Mesenchymal stem cell (in vitro differentiated cells and primary cell): ENCODE data around the gene PWWP2B.
A peak's percentile ranks its signal among the peaks of the same experiment; 100 is the strongest.

Experiments
- DNase-seq: peaks from one replicate; pipeline ENCODE4 v3.0.0-alpha.2; 2013
- H2AFZ ChIP-seq: one replicate; pipeline ENCODE4 v1.6.1; 2013; ENCODE audit warnings: low read depth, mild to moderate bottlenecking, control low read depth, inconsistent platforms, low read length, moderate library complexity
- H2AK5ac ChIP-seq: 2 replicates; pipeline ENCODE4 v1.6.1; 2013; ENCODE audit warnings: low read length, moderate library complexity, mild to moderate bottlenecking, inconsistent platforms; ENCODE audit not compliant: severe bottlenecking
- H2BK120ac ChIP-seq: one replicate; pipeline ENCODE4 v1.6.1; 2013; ENCODE audit warnings: low read depth, mild to moderate bottlenecking, inconsistent platforms, low read length, moderate library complexity
- H2BK12ac ChIP-seq, 2 experiments: one replicate each; pipeline ENCODE4 v1.6.1; 2013; ENCODE audit warnings: inconsistent platforms in 2 of 2, low read length in 2 of 2, mild to moderate bottlenecking in 2 of 2, moderate library complexity in 2 of 2, control low read depth in 1 of 2
- H2BK15ac ChIP-seq: one replicate; pipeline ENCODE4 v1.6.1; 2013; ENCODE audit warnings: mild to moderate bottlenecking, low read depth, inconsistent platforms; ENCODE audit not compliant: poor library complexity, severe bottlenecking
- H2BK5ac ChIP-seq: 2 replicates; pipeline ENCODE4 v1.6.1; 2013; ENCODE audit warnings: low read depth, mild to moderate bottlenecking, low read length, control low read depth, inconsistent platforms; ENCODE audit not compliant: poor library complexity, severe bottlenecking
- H3K14ac ChIP-seq, 2 experiments: one replicate each; pipeline ENCODE4 v1.6.1; 2013; ENCODE audit warnings: inconsistent platforms in 2 of 2, low read length in 2 of 2, control low read depth in 1 of 2, mild to moderate bottlenecking in 1 of 2, moderate library complexity in 1 of 2
- H3K18ac ChIP-seq, 2 experiments: one replicate each; pipeline ENCODE4 v1.6.1; 2013; ENCODE audit warnings: inconsistent platforms in 2 of 2, low read length in 2 of 2, control low read depth in 1 of 2, low read depth in 1 of 2, mild to moderate bottlenecking in 1 of 2
- H3K23ac ChIP-seq, 2 experiments: one replicate each; pipeline ENCODE4 v1.6.1; 2013; ENCODE audit warnings: inconsistent platforms in 2 of 2, low read length in 2 of 2, mild to moderate bottlenecking in 2 of 2, moderate library complexity in 2 of 2, control low read depth in 1 of 2
- H3K27ac ChIP-seq: 2 replicates; pipeline ENCODE4 v1.5.1; 2013; ENCODE audit warnings: mild to moderate bottlenecking, moderate library complexity, low read length, control low read depth, inconsistent platforms; ENCODE audit not compliant: poor library complexity, severe bottlenecking
- H3K27me3 ChIP-seq, 2 experiments: 2 replicates each; pipeline versions ENCODE4 v1.6.1 to v1.7.0; 2013; ENCODE audit warnings: low read length in 2 of 2, mild to moderate bottlenecking in 2 of 2, moderate library complexity in 2 of 2, control low read depth in 1 of 2, inconsistent platforms in 1 of 2; ENCODE audit not compliant: control insufficient read depth in 1 of 2, insufficient read depth in 1 of 2
- H3K36me3 ChIP-seq, 2 experiments: 2 replicates each; pipeline versions ENCODE4 v1.6.1 to v1.7.0; 2013; ENCODE audit warnings: low read length in 2 of 2, control low read depth in 1 of 2, inconsistent platforms in 1 of 2, low read depth in 1 of 2, mild to moderate bottlenecking in 1 of 2; ENCODE audit not compliant: insufficient read depth in 2 of 2, control insufficient read depth in 1 of 2
- H3K4ac ChIP-seq, 2 experiments: one replicate each; pipeline ENCODE4 v1.6.1; 2013; ENCODE audit warnings: inconsistent platforms in 2 of 2, low read length in 2 of 2, mild to moderate bottlenecking in 2 of 2, moderate library complexity in 2 of 2, control low read depth in 1 of 2, low read depth in 1 of 2
- H3K4me1 ChIP-seq: 2 replicates; pipeline ENCODE4 v1.6.1; 2013; ENCODE audit warnings: low read depth, low read length, control low read depth; ENCODE audit not compliant: control insufficient read depth, insufficient read depth
- H3K4me2 ChIP-seq: 2 replicates; pipeline ENCODE4 v1.6.1; 2013; ENCODE audit warnings: low read length, mild to moderate bottlenecking, inconsistent platforms; ENCODE audit not compliant: poor library complexity, severe bottlenecking
- H3K4me3 ChIP-seq, 2 experiments: 2 replicates each; pipeline versions ENCODE4 v1.5.1 to v1.7.0; 2013; ENCODE audit warnings: low read length in 2 of 2, mild to moderate bottlenecking in 2 of 2, control low read depth in 1 of 2, low read depth in 1 of 2; ENCODE audit not compliant: insufficient read depth in 1 of 2
- H3K79me1 ChIP-seq: replicated peaks from 2 replicates; pipeline ENCODE4 v1.6.1; 2013; ENCODE audit warnings: mild to moderate bottlenecking, control low read depth, low read length, inconsistent platforms; ENCODE audit not compliant: poor library complexity, severe bottlenecking
- H3K9ac ChIP-seq: 2 replicates; pipeline ENCODE4 v1.7.0; 2013; ENCODE audit warnings: mild to moderate bottlenecking, low read length, moderate library complexity
- H3K9me3 ChIP-seq: 2 replicates; pipeline ENCODE4 v1.7.0; 2013; ENCODE audit warnings: mild to moderate bottlenecking, low read length; ENCODE audit not compliant: control insufficient read depth
- H4K8ac ChIP-seq: one replicate; pipeline ENCODE4 v1.6.1; 2013; ENCODE audit warnings: inconsistent platforms, mild to moderate bottlenecking, low read length, moderate library complexity
- H4K91ac ChIP-seq: one replicate; pipeline ENCODE4 v1.6.1; 2013; ENCODE audit warnings: mild to moderate bottlenecking, low read length, inconsistent platforms
- WGBS: methylation state at CpG from one replicate; pipeline ENCODE4 v1.1.7; 2013; ENCODE audit warnings: mixed read lengths; 5-methylcytosine and 5-hydroxymethylcytosine counted together

PWWP2B gene

GRCh38 chr10:132404911-132405462 is 8.0 kb downstream of the PWWP2B start:
- no peak for DNase-seq
- Histone ChIP-seq H2AFZ (no peak overlapping the region), H2BK120ac (no peak overlapping the region), H3K27ac (no peak overlapping the region), H2BK15ac (peak overlapping the region; percentile 33), H3K4me1 (peaks cover 47% of the 10 kb centered on the region), H3K4me3 (no peak overlapping the region), H3K18ac (no peak overlapping the region), H3K27me3 (no peaks in the 10 kb centered on the region), H3K9ac (no peak overlapping the region), H2AK5ac (no peak overlapping the region), H3K9me3 (no peaks in the 10 kb centered on the region), H3K4me2 (no peak overlapping the region), H2BK5ac (no peak overlapping the region), H3K4ac (no peak overlapping the region), H4K91ac (no peak overlapping the region), H4K8ac (no peak overlapping the region), H3K36me3 (peaks cover 12 to 84% of the 10 kb centered on the region in 2 experiments), H3K23ac (no peak overlapping the region), H2BK12ac (no peak overlapping the region), H3K79me1 (peaks cover 64% of the 10 kb centered on the region), H3K14ac (no peak overlapping the region)
- 73% methylated on average over 54 of the region's 54 CpGs for WGBS

GRCh38 chr10:132405463-132405991 is 8.5 kb downstream of the PWWP2B start:
- no peak overlapping the region for H3K4me2 ChIP-seq
- 94% methylated on average over 53 of the region's 53 CpGs for WGBS
- no peak overlapping the region for H2BK15ac ChIP-seq
- H2AK5ac ChIP-seq, result no peak overlapping the region
- H2BK5ac ChIP-seq, result no peak overlapping the region
- H3K9me3 ChIP-seq, result no peaks in the 10 kb centered on the region
- no peak overlapping the region for H2AFZ ChIP-seq
- H3K23ac ChIP-seq, result no peak overlapping the region
- no peaks in the 10 kb centered on the region for H3K27me3 ChIP-seq
- no peak for DNase-seq
- H3K36me3 ChIP-seq, result peaks cover 12 to 85% of the 10 kb centered on the region in 2 experiments
- H2BK120ac ChIP-seq, result no peak overlapping the region
- peak overlapping the region; percentile 47 for H4K91ac ChIP-seq
- H3K4me1 ChIP-seq, result peaks cover 48% of the 10 kb centered on the region
- peak overlapping the region; percentile 33 for H4K8ac ChIP-seq
- peaks cover 62% of the 10 kb centered on the region for H3K79me1 ChIP-seq
- H2BK12ac ChIP-seq, result no peak overlapping the region
- H3K18ac ChIP-seq, result no peak overlapping the region
- no peak overlapping the region for H3K4me3 ChIP-seq
- no peak overlapping the region for H3K9ac ChIP-seq
- no peak overlapping the region for H3K14ac ChIP-seq
- H3K4ac ChIP-seq, result peak overlapping the region in 1 of 2 experiments; percentile 13
- no peak overlapping the region for H3K27ac ChIP-seq

GRCh38 chr10:132406181-132406580 is 9.2 kb downstream of the PWWP2B start:
- Histone ChIP-seq H3K4me2 (no peak overlapping the region), H3K14ac (no peak overlapping the region), H2BK120ac (no peak overlapping the region), H3K18ac (no peak overlapping the region), H3K4me3 (no peak overlapping the region), H2AFZ (no peak overlapping the region), H2BK15ac (no peak overlapping the region), H3K36me3 (peaks cover 12 to 85% of the 10 kb centered on the region in 2 experiments), H4K8ac (no peak overlapping the region), H2BK5ac (no peak overlapping the region), H3K4ac (no peak overlapping the region), H2AK5ac (no peak overlapping the region), H3K27me3 (no peaks in the 10 kb centered on the region), H3K9me3 (no peaks in the 10 kb centered on the region), H3K27ac (no peak overlapping the region), H3K79me1 (peaks cover 62% of the 10 kb centered on the region), H3K4me1 (peaks cover 48% of the 10 kb centered on the region), H3K9ac (no peak overlapping the region), H4K91ac (no peak overlapping the region), H2BK12ac (no peak overlapping the region), H3K23ac (no peak overlapping the region)
- 97% methylated on average over 17 of the region's 17 CpGs for WGBS
- no peak for DNase-seq

DNA sequence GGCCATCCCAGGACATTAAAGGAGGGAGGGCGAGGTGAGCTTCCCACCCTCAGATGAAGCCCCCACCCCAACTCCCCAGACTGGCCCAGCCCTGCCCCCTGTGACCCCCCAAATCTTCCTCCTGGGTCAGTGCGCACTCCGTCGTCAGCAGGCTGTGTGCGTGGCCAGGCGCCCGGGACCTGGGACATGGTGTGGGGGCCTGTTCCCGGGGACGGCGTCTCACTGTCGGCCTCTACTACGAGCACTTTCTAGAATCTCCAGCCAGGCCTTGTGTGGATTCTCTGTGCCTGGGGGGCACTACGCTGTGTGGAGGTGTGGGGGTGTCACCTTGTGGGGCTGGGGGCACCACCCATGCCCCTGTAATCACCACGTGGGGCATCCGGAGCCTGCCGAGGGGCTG is 9.8 kb downstream of the PWWP2B start:
- H2AFZ ChIP-seq, result no peak overlapping the region
- peak overlapping the region; percentile 96 for H4K8ac ChIP-seq
- 96% methylated on average over 16 of the region's 16 CpGs for WGBS
- H2BK5ac ChIP-seq, result no peak overlapping the region
- H4K91ac ChIP-seq, result peak overlapping the region; percentile 75
- H3K9me3 ChIP-seq, result no peaks in the 10 kb centered on the region
- H3K27ac ChIP-seq, result no peak overlapping the region
- H3K36me3 ChIP-seq, result peaks cover 12 to 82% of the 10 kb centered on the region in 2 experiments
- no peak overlapping the region for H3K4me2 ChIP-seq
- no peak overlapping the region for H2BK15ac ChIP-seq
- peak overlapping the region in 1 of 2 experiments; percentile 15 for H3K4ac ChIP-seq
- no peak overlapping the region for H3K23ac ChIP-seq
- no peak overlapping the region for H2BK120ac ChIP-seq
- H3K79me1 ChIP-seq, result peaks cover 58% of the 10 kb centered on the region
- no peak overlapping the region for H3K4me3 ChIP-seq
- no peak overlapping the region for H3K14ac ChIP-seq
- peak overlapping the region; percentile 94 to 95 for H3K18ac ChIP-seq
- H3K9ac ChIP-seq, result no peak overlapping the region
- H2AK5ac ChIP-seq, result peak overlapping the region; percentile 65
- H3K4me1 ChIP-seq, result peaks cover 47% of the 10 kb centered on the region
- H3K27me3 ChIP-seq, result no peaks in the 10 kb centered on the region
- DNase-seq, result no peak
- H2BK12ac ChIP-seq, result peak overlapping the region; percentile 14 to 89
